Measurements from ENCODE around the gene DNAH11.
"Not testable (repeated sequence)": the region's sequence is repeated elsewhere in the genome, so short reads cannot be mapped to it uniquely, and the experiment has no call there.

DNAH11 gene

DNA sequence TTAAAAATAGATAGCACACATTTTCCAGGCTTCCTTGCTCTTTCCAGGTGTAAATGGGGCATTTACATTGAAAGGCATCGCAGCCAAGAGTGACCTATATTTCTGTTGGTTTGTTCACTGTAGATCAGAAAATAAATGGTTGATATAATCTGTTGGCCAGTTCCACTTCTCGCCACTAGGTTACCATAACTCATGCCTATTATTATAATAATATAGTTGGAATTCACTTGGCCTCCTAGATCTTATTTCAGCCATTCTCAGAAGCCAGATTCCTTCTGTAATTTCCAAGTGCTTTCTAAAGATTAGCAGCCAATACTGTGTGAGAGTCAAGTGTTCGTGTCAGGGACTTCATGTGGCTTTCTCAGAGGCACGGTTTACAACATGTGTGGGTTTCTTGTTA lies 179.5 kb downstream of the DNAH11 start:
- no peak for DNase-seq

GRCh38 chr7:21724562-21724961 lies 181.7 kb downstream of the DNAH11 start:
- no peak for DNase-seq

DNA sequence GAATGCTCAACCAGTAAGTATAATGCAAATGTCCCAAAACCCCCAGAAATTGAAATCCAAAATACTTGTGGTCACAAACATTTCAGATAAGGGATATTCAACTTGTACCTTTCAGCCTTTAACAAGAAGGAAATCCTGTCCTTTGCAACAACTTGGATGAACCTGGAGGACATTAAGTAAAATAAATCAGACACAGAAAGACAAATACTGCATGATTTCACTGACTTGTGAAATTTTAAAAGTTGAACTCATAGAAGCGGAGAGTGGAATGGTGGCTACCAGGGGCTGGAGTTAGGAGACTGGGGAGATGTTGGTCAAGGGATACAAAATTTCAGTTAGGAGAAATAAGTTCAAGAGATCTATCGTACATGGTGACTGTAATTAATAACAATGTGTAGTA lies 187.6 kb downstream of the DNAH11 start:
- no peak for DNase-seq

- DNase-seq: no peak
Measured at GRCh38 chr7:21731977-21732376, 189.1 kb downstream of the DNAH11 start.

GRCh38 chr7:21732956-21733355 lies 190.1 kb downstream of the DNAH11 start:
- not testable (repeated sequence) for DNase-seq

- DNase-seq: no peak
Measured at GRCh38 chr7:21733837-21734236, 191.0 kb downstream of the DNAH11 start.

DNA sequence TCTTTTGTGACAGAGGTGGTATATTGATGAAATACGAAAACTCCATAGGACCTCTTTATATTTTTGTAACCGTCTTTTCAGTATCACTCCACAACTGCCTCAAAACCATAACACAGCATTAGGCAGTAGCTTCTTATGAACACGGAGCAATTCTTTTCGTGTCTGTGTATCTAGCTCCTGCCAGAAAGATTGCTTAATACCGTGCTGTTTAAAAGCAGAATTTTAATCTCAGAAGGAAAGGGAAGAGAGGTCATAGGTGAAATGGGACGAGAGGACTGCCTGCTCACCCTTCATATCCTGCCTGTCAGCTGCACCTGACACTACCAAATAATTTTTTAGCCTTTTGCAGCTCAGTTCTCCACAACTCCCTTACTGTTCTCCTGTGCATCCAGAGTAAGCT lies 200.7 kb downstream of the DNAH11 start:
- DNase-seq: no peak

GRCh38 chr7:21746949-21747348 lies 204.1 kb downstream of the DNAH11 start:
- no peak for DNase-seq

DNA sequence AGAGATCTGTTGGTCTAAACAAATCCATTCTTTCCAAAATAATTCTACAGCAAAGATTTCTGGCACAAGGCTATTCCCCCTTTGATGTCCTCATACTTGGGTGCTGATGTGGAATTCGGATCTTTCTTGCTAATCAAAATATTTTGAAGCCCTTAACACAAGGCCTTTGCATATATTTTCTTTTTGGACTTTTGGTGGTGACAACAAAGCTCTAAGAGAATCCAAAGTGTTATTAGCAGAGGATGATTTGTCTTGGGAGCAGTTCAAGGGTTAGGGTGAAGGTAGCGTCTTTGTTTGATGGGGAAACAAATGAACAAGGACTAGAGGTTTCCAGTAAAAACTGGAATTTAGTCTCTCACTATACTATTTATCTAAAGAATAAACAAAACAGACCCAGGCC lies 205.0 kb downstream of the DNAH11 start:
- no peak for DNase-seq

DNA sequence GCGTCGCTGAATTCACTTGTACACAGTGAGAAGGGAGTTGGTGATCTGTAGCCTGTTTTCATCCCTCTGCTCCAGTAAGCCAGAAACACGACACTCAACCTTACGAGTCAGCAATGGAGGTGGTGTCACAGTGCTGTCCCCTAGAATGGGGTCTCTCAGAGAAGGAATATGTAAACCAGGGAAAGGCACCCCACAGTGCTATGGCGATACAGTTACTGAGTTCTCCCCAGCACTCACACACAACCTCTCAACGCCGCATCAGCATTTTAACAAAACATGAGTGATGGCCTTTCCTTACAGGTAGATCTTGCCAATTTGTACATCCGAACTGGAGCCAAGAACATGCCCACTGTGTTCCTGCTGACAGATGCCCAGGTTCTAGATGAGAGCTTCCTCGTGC lies 206.5 kb downstream of the DNAH11 start:
- no peak for DNase-seq

DNA sequence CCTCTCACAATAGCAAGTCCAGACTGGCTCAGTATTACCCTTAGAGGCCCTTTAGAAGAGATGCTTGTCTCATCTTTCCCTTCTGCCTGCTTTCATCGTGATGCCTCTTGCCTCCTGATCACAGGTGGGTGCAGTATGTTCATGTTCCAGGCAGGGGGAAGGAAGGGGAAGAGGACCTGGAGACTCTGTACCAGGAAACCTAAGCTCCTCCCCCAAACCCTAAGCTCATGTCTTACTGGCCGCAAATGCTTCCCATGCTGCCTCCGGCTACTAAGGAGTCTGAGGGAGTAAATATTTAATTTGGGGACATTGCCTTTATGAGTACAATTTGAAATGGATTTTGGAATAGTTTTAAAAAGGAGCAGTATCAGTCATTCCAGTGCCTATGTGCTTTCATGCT lies 210.2 kb downstream of the DNAH11 start:
- DNase-seq: no peak

- DNase-seq: no peak
Measured at GRCh38 chr7:21754963-21755362, 212.1 kb downstream of the DNAH11 start.

- no peak for DNase-seq
Measured at GRCh38 chr7:21757537-21758282, 214.9 kb downstream of the DNAH11 start.

GRCh38 chr7:21758286-21758685 lies 215.4 kb downstream of the DNAH11 start:
- no peak for DNase-seq

DNA sequence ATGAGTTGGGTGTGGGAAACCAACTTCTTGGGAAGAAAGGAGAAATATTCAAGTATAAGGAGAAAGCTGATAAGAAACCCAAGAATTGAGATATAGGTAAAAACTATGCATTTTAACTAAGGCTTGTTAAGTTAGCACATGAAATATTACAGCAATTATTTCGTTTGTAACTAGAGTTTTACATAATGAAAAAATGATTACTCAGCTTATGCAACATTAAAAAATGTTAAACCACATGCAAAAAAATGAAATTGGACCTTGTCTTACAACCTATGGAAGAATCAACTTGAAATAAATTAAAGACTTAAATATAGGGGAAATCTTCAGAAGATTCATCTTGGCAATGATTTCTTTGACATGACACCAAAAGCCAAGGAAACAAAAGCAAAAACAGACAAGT lies 219.6 kb downstream of the DNAH11 start:
- DNase-seq: no peak

DNA sequence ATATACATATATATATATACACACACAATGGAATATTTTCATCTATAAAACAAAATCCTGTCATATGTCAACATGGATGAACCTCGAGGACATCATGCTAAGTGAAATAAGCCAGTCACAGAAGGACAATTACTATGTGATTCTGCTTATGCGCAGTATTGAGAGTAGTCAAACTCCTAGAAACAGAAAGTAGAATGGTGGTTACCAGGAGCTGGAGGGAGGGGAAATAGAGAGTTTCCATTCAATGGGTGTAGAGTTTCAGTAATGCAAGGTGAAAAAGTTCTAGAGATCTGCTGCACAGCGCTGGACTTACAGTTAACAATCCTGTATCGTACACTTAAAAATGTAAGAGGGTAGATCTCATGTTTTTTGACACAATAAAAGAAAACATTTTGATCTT lies 221.0 kb downstream of the DNAH11 start:
- no peak for DNase-seq

DNA sequence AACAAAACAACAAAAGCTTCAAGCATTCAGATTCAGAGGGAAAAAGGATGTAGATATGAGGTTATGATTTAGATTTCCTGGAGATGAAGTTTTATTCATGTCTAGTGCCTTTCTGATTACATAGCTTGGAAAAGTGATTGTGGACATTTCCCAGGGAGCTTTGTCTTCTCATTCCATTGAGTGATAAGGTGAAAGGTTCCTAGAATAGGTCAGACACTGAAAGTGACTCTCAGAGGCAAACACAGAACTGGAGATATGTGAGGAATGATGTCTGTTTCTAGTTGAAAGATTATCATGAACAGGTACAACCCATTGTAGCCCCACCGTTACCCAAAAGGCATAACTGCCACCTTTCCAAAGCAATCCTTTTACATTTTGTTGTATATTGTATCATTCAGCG lies 223.4 kb downstream of the DNAH11 start:
- DNase-seq: no peak

DNA sequence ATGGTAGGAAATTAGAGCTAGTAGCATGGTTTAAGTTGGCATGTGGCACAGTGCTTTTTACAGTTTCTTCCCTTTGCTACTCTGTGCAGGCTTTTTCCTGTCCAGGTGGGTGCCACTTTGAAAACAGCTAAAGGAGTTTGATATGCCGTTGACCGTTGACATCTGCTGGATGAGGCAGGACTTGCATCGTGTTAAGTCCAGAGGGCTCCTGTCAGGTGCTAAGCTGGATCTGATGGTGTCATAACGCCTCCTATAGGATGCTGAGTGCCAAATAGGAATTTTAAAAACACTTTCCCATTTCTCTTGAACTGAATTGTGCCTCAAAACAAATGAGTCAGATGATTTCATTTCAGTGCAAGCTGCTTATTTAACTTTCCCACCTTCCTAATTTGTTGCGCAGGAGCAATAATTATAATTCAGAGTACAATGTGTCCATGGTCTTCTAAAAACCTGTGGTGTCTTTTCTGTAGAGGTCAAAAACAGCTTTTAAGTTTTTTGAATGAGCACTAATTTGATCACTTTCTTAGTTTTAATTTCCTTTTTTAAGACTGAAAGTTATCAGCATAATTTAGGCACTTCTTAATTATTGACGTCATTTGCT lies 224.6 kb downstream of the DNAH11 start:
- DNase-seq: no peak

DNA sequence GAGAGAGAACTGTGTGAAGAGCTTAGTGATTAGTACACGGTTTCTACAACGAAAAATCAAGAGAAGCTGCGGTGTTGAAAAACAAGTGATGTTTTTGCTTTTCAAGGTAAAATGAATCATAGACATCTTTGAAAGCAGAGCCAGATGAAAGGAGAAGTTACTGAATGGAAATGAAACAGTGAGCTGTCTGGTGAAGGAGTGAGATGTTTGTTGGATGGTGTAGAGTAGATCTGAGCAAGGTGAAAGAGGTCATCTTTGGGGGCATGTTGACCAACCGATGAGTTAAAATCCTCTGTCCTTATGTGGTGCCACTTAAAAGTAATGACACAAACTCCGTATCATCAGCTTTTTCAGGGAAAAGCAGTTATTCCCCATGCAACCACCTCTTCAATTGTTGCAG lies 225.4 kb downstream of the DNAH11 start:
- DNase-seq: no peak

GRCh38 chr7:21771266-21771665 lies 228.4 kb downstream of the DNAH11 start:
- no peak for DNase-seq

- DNase-seq: no peak
Measured at GRCh38 chr7:21771906-21772610, 229.2 kb downstream of the DNAH11 start.

- no peak for DNase-seq
Measured at GRCh38 chr7:21773326-21773725, 230.5 kb downstream of the DNAH11 start.

DNA sequence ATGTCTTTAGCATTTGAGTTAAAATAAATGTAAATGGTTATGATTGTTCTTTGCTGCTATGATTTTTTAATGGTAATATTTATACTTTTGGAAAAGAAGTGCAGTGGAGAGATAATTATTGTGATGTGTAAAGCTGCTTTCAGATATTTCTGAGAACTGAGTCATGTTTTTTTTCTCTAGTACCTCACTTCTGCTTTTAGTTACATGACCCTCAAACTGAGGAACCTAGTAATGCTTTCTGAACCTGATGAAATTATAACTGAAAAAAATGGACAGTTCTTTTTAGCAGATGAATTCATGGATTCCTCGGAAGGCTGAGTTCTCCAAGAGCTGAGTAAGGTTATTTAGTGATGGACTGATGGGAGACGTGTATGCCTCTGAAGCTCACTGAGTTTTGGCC lies 235.1 kb downstream of the DNAH11 start:
- no peak for DNase-seq

- no peak for DNase-seq
Measured at GRCh38 chr7:21778953-21779352, 236.1 kb downstream of the DNAH11 start.

All from effector CD8-positive, alpha-beta T cell (primary cell).